Neural crest cell (in vitro differentiated cells): ENCODE results near the gene CCDC30. TPM values are rescaled to one million over a fixed set of nuclear protein-coding genes. Genes with fewer than 3 reads are reported as not detected.

ENCODE experiments used
- DNase-seq: peaks from one replicate; pipeline ENCODE4 v3.0.0; 2021; ENCODE audit warnings: low read depth, mixed read lengths, low spot score
- H3K27ac Mint-ChIP-seq: one replicate; pipeline ENCODE4 v1.8.0; 2021; ENCODE audit warnings: mild to moderate bottlenecking, mixed read lengths; ENCODE audit not compliant: unreplicated experiment
- H3K27me3 Mint-ChIP-seq: 2 replicates; pipeline ENCODE4 v1.8.0; 2021; ENCODE audit warnings: low read depth, mild to moderate bottlenecking, mixed read lengths
- H3K36me3 Mint-ChIP-seq: 2 replicates; pipeline ENCODE4 v1.8.0; 2021; ENCODE audit warnings: low read depth, mild to moderate bottlenecking, mixed read lengths
- H3K4me1 Mint-ChIP-seq: 2 replicates; pipeline ENCODE4 v1.8.0; 2021; ENCODE audit warnings: mixed read lengths
- H3K4me3 Mint-ChIP-seq: one replicate; pipeline ENCODE4 v1.8.0; 2021; ENCODE audit warnings: mild to moderate bottlenecking, mixed read lengths
- H3K9me3 Mint-ChIP-seq: 2 replicates; pipeline ENCODE4 v1.8.0; 2021; ENCODE audit warnings: mixed read lengths
- total RNA-seq: library from RNA; stranded (reverse); gene quantifications from 2 replicates; pipeline ENCODE4 v1.2.1, GENCODE V29; 2021
- TF ChIP-seq, protein P1 (sequence below): fragments of 200-600 bp; sonication (generic); conservative IDR thresholded peaks from 2 replicates; pipeline ENCODE4 v1.5.0; 2021; ENCODE audit warnings: antibody characterized with exemption, mild to moderate bottlenecking

Gene CCDC30
- total RNA-seq, 1 donor from 2014 or later = 6.9 TPM

DNA sequence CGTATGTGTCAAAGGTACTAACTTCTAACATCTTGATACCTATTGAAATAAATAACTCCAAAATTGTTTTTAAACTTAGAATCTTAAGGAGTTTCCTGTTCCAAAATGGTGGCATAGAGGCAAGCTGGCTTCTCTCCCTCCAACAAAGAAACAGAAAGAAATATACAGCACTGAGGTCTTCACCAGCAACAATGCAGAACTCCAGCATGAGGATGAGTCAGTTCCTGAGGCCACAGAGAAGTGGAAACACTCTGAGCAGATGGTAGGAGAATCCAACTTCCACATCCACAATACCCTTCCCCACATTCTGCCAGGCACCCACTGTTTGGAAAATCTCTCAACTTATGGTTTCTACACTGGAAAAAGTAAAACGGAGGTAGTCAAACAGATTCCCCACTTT lies 183.0 kb downstream of the CCDC30 start:
- H3K27ac Mint-ChIP-seq = no peak overlapping the region
- no peak overlapping the region for H3K4me3 Mint-ChIP-seq
- DNase-seq = no peak
- no peaks in the 10 kb centered on the region for H3K4me1 Mint-ChIP-seq
- TF ChIP-seq, protein P1, sequence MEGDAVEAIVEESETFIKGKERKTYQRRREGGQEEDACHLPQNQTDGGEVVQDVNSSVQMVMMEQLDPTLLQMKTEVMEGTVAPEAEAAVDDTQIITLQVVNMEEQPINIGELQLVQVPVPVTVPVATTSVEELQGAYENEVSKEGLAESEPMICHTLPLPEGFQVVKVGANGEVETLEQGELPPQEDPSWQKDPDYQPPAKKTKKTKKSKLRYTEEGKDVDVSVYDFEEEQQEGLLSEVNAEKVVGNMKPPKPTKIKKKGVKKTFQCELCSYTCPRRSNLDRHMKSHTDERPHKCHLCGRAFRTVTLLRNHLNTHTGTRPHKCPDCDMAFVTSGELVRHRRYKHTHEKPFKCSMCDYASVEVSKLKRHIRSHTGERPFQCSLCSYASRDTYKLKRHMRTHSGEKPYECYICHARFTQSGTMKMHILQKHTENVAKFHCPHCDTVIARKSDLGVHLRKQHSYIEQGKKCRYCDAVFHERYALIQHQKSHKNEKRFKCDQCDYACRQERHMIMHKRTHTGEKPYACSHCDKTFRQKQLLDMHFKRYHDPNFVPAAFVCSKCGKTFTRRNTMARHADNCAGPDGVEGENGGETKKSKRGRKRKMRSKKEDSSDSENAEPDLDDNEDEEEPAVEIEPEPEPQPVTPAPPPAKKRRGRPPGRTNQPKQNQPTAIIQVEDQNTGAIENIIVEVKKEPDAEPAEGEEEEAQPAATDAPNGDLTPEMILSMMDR = no peak
- H3K36me3 Mint-ChIP-seq = peaks cover 21% of the 10 kb centered on the region
- H3K9me3 Mint-ChIP-seq = peaks cover 11% of the 10 kb centered on the region
- peaks cover 6% of the 10 kb centered on the region for H3K27me3 Mint-ChIP-seq

DNA sequence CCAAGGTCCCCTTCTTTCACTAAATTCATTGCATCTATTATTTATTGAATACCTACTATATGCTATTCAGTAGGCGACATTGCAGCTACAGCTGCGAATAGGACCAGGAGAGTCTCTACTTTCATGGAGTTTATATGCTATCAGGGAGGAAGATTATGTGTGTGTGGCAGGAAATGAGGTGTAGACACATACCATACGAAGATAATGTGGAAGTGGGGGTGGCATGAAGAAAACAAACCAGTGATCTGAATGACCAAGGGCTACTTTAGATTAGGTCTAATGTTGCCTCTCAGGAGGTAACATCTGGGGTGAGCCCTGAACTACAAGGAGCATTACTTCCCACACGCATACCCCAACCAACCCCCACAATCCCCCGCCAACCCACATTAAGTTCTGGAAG lies 194.1 kb downstream of the CCDC30 start:
- Mint-ChIP-seq H3K9me3 (no peaks in the 10 kb centered on the region), H3K27ac (peak overlapping the region; percentile 27), H3K4me3 (peak overlapping the region; percentile 100), H3K36me3 (no peaks in the 10 kb centered on the region), H3K4me1 (peaks cover 34% of the 10 kb centered on the region), H3K27me3 (peaks cover 7% of the 10 kb centered on the region)
- DNase-seq = no peak
- TF ChIP-seq, protein P1 = no peak

DNA sequence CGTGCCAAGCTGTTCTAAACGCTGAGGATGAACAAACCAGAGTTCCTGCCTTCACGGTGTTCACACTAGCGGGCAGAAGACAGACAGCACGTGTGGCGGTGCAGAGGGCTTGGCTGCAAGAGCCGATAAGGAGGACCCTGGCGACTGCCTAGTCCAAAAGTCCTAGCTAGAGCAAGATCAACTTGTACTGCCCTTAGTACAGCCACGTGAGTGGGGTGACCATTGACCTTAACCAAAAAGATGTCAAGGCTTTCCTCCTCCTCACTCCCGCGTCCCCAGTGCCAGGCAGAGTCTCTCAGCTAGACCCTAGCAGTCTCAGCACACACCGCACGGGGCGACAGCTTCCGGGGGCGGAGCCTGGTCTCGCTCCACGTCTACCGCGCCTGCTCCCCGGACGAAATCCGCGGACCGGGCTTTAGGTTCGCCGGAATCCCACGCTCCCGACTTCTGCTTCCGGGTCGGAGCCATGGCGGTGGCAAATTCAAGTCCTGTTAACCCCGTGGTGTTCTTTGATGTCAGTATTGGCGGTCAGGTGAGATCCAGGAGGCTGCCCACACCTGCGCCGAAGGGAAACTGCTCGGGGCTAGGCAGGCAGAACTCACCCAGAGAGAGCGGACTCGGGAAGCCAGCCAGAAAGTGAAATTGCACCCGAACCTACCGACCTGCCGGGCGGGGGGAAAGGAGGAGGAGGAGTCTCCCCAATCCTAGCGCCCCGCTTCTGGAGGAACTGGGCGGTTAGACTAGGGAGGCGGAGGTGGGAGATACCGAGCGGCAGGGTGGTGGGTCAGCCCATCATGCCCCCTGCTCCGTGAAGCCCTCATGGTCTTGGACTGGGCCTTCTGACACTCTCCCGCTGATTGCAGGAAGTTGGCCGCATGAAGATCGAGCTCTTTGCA lies 195.1 kb downstream of the CCDC30 start, which contains the start of gene PPIH:
TSS of gene PPIH (plus strand) at position 443 of the 896 bp plus-strand sequence. CDS start at position 467, 24 bp downstream.
- peaks cover 7% of the 10 kb centered on the region for H3K27me3 Mint-ChIP-seq
- DNase-seq = peak; percentile 90
- H3K4me1 Mint-ChIP-seq = peaks cover 34% of the 10 kb centered on the region
- peak within 1 kb of the TSS; percentile 100 for H3K4me3 Mint-ChIP-seq
- H3K27ac Mint-ChIP-seq = peak within 1 kb of the TSS; percentile 87
- TF ChIP-seq, protein P1 = peak; percentile 43
- no peaks in the 10 kb centered on the region for H3K36me3 Mint-ChIP-seq
- no peaks in the 10 kb centered on the region for H3K9me3 Mint-ChIP-seq

DNA sequence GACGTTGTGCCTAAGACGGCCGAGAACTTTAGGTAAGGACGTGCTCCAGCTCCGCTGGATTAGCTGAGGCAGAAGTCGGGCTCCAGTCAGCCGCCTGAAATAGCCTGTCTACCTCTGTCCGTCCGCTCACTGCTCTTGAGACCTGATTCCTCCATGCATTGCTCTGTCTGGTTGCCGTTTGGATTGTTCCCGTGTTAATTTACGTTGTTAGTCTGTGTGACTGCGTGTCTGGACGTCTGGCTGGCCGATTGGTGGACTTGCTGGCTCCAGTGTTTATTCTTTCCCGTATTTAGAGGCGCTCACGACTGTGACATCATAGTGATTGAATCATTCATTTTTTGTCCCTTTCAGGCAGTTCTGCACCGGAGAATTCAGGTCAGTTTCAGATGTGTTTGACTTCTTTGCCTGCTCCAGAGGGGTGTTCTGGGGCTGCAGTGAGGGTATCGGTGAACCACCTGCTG lies 195.8 kb downstream of the CCDC30 start:
- TF ChIP-seq, protein P1 = no peak
- peaks cover under 1% of the 10 kb centered on the region for H3K27me3 Mint-ChIP-seq
- DNase-seq = peak; percentile 7
- no peaks in the 10 kb centered on the region for H3K9me3 Mint-ChIP-seq
- peak overlapping the region; percentile 87 for H3K27ac Mint-ChIP-seq
- peaks cover 34% of the 10 kb centered on the region for H3K4me1 Mint-ChIP-seq
- peak overlapping the region; percentile 100 for H3K4me3 Mint-ChIP-seq
- no peaks in the 10 kb centered on the region for H3K36me3 Mint-ChIP-seq

DNA sequence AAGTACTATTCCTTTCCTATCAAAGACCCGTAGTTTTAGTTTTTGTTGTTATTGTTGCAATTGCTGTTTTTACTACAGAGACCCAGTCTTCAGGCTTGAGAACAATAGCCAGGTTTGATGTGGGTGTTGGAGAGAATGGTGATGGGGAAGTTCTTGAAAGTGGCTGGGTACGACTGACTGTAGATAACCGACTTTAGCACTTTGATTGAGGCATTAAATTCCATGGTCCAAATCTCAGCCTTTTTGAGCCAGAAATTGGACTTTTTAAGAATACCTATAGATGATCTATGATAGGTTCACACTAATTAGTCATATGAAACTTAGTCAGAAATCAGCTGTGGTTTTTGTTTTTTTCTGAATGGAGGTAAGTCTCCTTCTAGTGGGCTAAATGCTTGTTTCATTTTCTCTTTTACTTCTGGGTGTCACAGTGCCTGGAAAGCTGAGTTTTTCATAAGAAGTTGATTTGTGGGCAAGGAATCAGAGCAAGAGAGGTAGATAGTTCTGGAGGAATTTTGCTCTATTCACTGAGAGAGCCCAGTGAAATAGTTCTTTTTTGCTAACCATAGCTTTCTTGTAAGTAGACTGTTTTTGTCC lies 197.9 kb downstream of the CCDC30 start:
- Mint-ChIP-seq H3K4me1 (peaks cover 34% of the 10 kb centered on the region), H3K9me3 (no peaks in the 10 kb centered on the region), H3K27me3 (no peaks in the 10 kb centered on the region), H3K36me3 (no peaks in the 10 kb centered on the region), H3K4me3 (peak overlapping the region; percentile 100), H3K27ac (no peak overlapping the region)
- no peak for DNase-seq
- TF ChIP-seq, protein P1 = no peak
